ENCODE measurements around the gene CIROP.

The CIROP gene

DNA sequence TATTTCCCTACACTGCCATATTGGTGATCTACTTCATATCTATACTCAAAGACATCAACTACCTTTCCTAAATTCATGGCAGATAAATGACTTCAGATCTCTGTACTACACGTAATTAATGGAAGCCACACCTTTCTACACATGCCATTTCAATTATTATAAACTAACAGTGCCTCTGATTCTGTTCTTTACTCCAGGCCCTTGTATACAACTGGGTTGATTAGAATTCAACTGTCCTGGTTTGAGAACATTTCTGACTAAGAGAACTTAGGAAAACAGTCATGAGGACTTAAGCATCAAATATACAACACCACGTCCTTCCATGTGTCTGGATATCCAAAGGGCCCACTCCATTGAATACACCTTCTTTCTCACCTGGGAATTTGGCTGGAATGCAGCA is 11.7 kb downstream of the CIROP start:
- no peak for DNase-seq

GRCh38 chr14:23091294-23092225 is 13.2 kb downstream of the CIROP start:
- DNase-seq, result no peak

DNA sequence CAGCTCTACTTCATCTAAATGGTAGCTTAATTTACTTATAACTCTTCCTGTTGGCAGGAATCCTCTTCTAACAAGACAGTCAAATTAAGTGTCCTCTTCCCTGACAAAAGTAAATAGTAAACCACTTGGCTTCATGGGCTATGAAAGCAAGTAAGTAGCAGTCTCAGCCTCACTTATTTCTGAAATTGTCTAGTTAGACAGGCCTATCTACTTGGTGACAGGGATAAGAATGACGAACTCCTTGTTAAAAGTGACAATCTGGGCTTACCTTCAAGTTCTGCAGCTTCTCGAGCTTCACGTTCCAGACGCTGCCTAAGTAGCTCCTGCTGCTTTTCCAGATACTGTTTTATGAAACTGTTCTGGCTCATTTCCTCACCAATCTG is 14.5 kb downstream of the CIROP start:
- no peak for DNase-seq

DNA sequence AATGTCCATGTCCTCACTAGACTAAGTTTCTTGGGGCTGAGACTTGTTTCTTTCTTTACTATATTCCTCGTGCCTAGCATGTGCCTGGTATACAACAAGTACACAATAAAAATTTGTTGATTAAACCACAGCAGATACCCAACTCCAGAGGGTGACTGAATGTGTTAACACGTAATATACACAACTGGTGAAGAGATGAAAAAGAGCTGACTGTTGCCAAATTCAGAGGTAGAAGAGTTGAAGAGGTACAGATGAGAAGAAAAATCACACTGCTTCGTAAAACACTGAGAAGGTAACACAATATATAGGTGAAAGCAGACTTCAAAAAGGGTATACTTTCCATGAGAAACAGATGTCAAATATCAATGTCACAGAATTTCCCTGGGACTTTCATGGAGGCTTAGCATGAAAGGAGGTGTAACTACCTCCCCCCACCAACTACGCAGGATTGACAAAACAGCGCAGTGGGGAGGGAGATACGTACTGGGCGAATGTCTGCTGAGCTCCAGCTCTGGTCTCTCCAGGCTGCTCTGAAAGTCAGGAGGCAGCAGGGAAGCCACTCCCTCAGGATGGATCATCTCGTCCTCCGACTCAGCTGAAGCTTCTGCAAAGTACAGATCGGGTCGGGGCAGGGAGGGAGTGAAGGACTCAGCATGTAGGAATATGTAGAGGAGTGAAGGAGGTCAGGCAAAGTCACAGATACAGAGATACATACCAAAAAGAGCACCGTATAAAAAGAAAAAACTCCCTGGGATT is 15.1 kb downstream of the CIROP start:
- no peak for DNase-seq

DNA sequence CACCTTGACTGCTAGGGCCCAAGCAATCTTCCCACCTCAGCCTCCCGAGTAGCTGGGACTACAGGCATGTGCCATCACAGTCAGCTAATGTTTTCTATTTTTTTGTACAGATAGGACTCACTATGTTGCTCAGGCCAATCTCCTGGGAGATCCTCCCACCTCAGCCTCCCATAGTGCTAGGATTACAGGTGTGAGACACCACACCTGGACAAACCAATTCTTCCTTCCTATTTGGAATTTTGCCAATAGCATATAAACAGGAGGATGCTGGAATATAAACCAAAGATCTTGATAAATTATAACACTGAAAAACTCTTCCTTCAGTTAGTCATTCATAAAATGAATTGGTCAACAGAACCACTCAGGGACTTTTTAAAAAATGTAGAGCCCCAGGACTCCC is 18.2 kb downstream of the CIROP start:
- DNase-seq, result no peak

GRCh38 chr14:23085458-23085857 is 19.3 kb downstream of the CIROP start:
- DNase-seq, result no peak

GRCh38 chr14:23080474-23080873 is 24.3 kb downstream of the CIROP start:
- no peak for DNase-seq

GRCh38 chr14:23079716-23080115 is 25.1 kb downstream of the CIROP start:
- DNase-seq, result no peak

DNA sequence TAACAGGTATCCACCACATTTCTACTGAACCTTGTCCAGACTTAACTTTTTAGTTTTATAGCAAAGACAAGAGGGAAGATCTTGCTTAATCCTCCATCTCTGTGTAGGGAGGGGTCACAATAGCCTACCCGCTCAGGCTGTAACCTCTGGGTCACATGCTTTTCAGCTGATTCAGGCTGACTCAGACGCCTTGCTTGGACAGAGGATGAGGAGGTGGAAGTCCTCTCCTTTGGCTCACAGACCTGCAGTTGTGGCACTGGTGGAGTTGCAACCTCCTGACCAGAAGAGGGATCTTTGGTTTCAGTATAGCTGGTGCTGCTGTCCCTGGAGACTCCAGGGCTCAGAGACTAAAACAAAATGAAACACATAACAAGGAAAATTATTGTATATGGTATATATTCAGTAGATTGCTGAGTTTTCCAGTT is 26.1 kb downstream of the CIROP start:
- no peak for DNase-seq

GRCh38 chr14:23077962-23078361 is 26.8 kb downstream of the CIROP start:
- no peak for DNase-seq

DNA sequence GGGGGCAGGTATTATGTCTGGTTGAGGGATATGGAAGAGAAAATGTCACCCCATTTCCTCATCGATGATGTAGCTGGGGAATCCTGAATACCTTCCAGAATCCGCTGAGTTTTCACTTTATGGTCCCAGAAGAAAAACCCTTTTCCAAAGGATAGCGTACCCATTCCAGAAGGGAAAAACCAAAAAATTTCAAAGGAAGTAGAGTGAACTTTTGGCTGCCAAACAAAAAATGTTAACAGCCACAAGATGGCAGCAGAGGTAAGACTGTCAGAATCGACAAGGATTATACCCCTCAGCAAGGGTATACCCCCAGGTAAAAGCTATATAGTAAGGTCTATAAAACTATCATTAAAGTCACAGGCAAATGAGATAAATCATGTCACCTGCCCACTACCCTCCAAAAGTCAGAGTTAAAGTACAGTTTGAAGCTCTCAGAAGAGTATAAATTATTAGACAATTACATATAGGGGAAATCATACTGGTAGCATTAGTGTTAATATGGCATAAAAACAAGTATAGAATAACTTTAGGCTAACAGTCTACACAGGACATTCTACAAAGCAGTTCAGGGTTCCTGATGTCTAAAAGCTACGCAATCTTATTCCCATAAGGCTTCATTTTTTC is 27.9 kb downstream of the CIROP start:
- DNase-seq, result no peak

DNA sequence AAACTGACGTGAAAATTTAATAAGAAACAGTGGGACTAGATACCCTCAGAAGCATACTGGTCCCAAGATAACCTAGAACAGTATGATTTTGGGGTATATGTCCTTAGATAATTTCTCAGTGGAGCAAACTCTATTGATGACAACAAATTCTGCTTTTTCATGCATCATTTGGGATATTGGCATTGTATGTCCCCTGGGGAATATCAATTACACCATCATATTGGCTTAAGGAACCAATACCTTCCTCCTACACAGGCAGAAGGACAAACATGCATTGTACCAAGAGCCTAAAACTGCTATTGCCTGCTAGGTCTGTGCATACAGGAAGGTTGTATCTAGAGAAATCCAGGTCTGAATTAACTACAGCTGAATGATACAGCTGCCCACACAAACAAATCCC is 29.9 kb downstream of the CIROP start:
- DNase-seq, result no peak

DNA sequence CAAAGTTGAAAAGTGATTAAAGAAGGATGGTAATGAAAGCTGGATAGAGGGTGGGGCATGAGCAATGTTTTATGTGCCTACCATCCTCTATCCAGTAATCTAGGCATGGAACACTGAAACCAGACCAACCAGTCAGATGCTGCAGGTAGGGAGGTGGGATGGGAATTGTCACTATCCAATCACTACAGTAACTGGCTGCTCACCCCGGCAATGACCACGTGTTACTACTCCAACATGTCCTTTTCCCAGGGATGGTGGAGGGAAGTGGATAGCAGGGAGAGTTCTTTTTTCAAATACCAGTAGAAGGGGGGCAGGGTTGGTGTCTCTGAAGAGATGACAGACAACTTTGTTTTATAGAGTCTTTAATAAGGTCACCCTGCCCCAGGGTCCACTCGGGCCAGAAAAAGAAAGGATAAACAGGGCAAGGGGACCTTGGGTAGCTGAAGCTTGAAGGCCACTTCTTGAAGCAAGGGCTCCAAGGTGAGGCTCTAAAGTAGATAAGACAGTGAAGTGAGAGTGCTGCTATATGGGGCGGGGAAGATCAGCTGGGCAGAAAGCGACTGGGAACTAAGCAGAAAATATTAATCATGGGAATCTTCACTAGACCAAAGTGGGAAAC is 32.8 kb downstream of the CIROP start:
- DNase-seq, result no peak

GRCh38 chr14:23071244-23071920 is 33.4 kb downstream of the CIROP start:
- no peak for DNase-seq

GRCh38 chr14:23070262-23071129 is 34.3 kb downstream of the CIROP start:
- DNase-seq, result no peak

GRCh38 chr14:23069413-23069806 is 35.4 kb downstream of the CIROP start:
- no peak for DNase-seq

GRCh38 chr14:23068789-23069412 is 35.9 kb downstream of the CIROP start:
- DNase-seq, result no peak

DNA sequence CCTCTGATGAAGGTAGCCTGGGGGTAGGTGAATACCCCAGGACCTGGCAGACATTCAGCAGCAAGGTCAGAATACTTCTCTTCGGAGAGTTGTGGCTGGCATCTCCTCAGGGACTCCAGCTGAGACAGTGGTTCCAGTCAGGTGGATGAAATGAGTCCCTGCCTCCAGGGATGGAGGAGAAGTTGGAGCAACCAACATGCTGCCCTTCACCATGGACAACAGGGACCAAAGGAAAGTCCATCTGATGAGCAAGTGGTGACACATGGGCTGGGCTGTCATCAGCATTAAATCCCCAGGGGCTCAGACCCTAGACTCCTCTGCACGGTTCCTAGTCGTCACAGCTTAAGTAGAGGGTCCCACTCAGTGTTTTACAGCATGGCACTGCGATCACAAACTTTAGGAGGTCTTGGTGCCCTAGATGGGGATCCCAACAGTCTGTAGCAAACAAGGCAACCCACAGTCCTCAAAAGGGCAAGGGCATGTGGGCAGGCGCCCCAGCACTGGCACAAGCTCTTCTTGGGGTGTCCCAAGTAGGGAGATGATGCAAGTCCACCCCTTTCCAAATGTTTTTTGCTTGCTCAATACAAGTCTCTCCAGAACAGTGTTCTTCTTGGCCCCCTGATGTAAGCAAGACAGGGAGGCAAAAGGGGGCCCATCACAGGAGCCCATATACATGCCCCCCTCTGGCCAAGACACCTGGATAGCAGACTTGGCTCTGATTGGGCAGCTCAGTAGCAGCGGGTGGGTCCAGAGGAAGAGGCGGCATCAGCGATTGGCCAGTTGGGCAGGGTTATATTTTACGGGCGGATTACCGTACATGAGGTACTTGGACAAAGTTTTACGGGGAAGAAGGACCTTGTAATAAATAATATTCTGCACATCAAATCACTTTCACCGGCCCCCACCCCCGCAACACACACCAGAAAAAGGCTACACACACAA is 36.7 kb downstream of the CIROP start:
- DNase-seq, result no peak

- no peak for DNase-seq
These were observed 37.7 kb downstream of the CIROP start for GRCh38 chr14:23066855-23067744.

Measured in NCI-H1436 (cell line).